HG03135 (cell line): ENCODE data around the gene YWHAH.

Source experiments
- ATAC-seq: cut with Tn5 transposase; IDR thresholded peaks from one replicate; pipeline ENCODE4 v1.9.1; 2021; ENCODE audit warnings: mild to moderate bottlenecking, moderate library complexity; ENCODE audit not compliant: unreplicated experiment

The YWHAH gene

GRCh38 chr22:31947296-31947695, 3.0 kb downstream of the YWHAH start:
- ATAC-seq: no peak

GRCh38 chr22:31948002-31948401, 3.7 kb downstream of the YWHAH start:
- no peak for ATAC-seq

GRCh38 chr22:31950226-31950625, 5.9 kb downstream of the YWHAH start:
- ATAC-seq: no peak

GRCh38 chr22:31951194-31952093, 7.1 kb downstream of the YWHAH start:
- ATAC-seq: no peak

- ATAC-seq: no peak
These were observed 7.7 kb downstream of the YWHAH start for GRCh38 chr22:31952094-31952401.

- no peak for ATAC-seq
These were observed 8.1 kb downstream of the YWHAH start for GRCh38 chr22:31952472-31952871.

- ATAC-seq: no peak
These were observed 8.9 kb downstream of the YWHAH start for GRCh38 chr22:31953261-31953660.

- no peak for ATAC-seq
These were observed 10.5 kb downstream of the YWHAH start for GRCh38 chr22:31954535-31955523.

GRCh38 chr22:31956360-31956759, 12.0 kb downstream of the YWHAH start:
- ATAC-seq: no peak

GRCh38 chr22:31957970-31958594, 13.7 kb downstream of the YWHAH start:
- no peak for ATAC-seq

GRCh38 chr22:31958625-31959239, 14.4 kb downstream of the YWHAH start:
- ATAC-seq: no peak

GRCh38 chr22:31960767-31961166, 16.4 kb downstream of the YWHAH start:
- no peak for ATAC-seq

- ATAC-seq: no peak
These were observed 18.2 kb downstream of the YWHAH start for GRCh38 chr22:31962387-31963125.

GRCh38 chr22:31968022-31968421, 23.7 kb downstream of the YWHAH start:
- no peak for ATAC-seq

GRCh38 chr22:31969789-31970489, 25.6 kb downstream of the YWHAH start:
- ATAC-seq: no peak

- ATAC-seq: no peak
These were observed 26.4 kb downstream of the YWHAH start for GRCh38 chr22:31970490-31971444.

- no peak for ATAC-seq
These were observed 27.8 kb downstream of the YWHAH start for GRCh38 chr22:31972180-31972579.

- no peak for ATAC-seq
These were observed 29.4 kb downstream of the YWHAH start for GRCh38 chr22:31973739-31974138.
